IMR-90 (cell line): ENCODE results near the gene EXOC4. TPM values are rescaled to one million over a fixed set of nuclear protein-coding genes. Genes with fewer than 3 reads are reported as not detected.

Source experiments
- ATAC-seq: fragments of 200-7000 bp; cut with Tn5 transposase; 2 replicates; pipeline ENCODE4 v1.9.1; 2020; ENCODE audit warnings: low read depth, mild to moderate bottlenecking, moderate library complexity
- BruUV-seq: library from RNA; stranded (reverse); fragments of 400-500 nt; replicated peaks from 2 replicates; lab custom pipeline; 2021; lab: Mats Ljungman, UMichigan
- CTCF ChIA-PET: fragments of 300-600 bp; formaldehyde crosslinking; extraction: SDS; loops from one replicate; lab custom pipeline; 2021; ENCODE audit warnings: antibody characterized with exemption; lab: Yijun Ruan, JAX
- POLR2A ChIA-PET: fragments of 300-600 bp; sonication (Branson Sonifier 250); formaldehyde crosslinking; loops from one replicate; lab custom pipeline; 2022; ENCODE audit warnings: antibody characterized with exemption; ENCODE audit not compliant: unreplicated experiment; lab: Charles Lee
- DNase-seq: peaks from one replicate; pipeline ENCODE4 v3.0.0; 2013
- H2AFZ ChIP-seq: replicated peaks from 2 replicates; pipeline ENCODE3; 2013; ENCODE audit warnings: low read length, mild to moderate bottlenecking; ENCODE audit not compliant: poor library complexity
- H2AK5ac ChIP-seq: 2 replicates; pipeline ENCODE4 v1.6.1; 2013; ENCODE audit warnings: low read depth, low read length, inconsistent platforms
- H2AK9ac ChIP-seq: replicated peaks from 2 replicates; pipeline ENCODE3; 2013; ENCODE audit warnings: mild to moderate bottlenecking, low read depth, low read length, moderate library complexity; ENCODE audit not compliant: poor library complexity
- H2BK120ac ChIP-seq: 2 replicates; pipeline ENCODE4 v1.6.1; 2013; ENCODE audit warnings: low read depth, low read length, inconsistent platforms
- H2BK15ac ChIP-seq: 3 replicates; pipeline ENCODE4 v1.6.1; 2013; ENCODE audit warnings: low read depth, low read length, inconsistent platforms
- H2BK20ac ChIP-seq: 2 replicates; pipeline ENCODE4 v1.6.1; 2013; ENCODE audit warnings: low read depth, mild to moderate bottlenecking, inconsistent platforms, low read length, moderate library complexity
- H2BK5ac ChIP-seq: 2 replicates; pipeline ENCODE4 v1.6.1; 2013; ENCODE audit warnings: mild to moderate bottlenecking, low read depth, low read length, inconsistent platforms; ENCODE audit not compliant: poor library complexity, severe bottlenecking
- H3K14ac ChIP-seq: replicated peaks from 2 replicates; pipeline ENCODE4 v1.6.1; 2013; ENCODE audit warnings: low read depth, low read length, inconsistent platforms
- H3K18ac ChIP-seq: 2 replicates; pipeline ENCODE4 v1.6.1; 2013; ENCODE audit warnings: low read depth, low read length, control low read depth
- H3K23ac ChIP-seq: 2 replicates; pipeline ENCODE4 v1.6.1; 2013; ENCODE audit warnings: low read depth, low read length, inconsistent platforms
- H3K27ac ChIP-seq: 2 replicates; pipeline ENCODE4 v1.5.1; 2013; ENCODE audit warnings: mild to moderate bottlenecking, control low read depth, low read length; ENCODE audit not compliant: insufficient read depth
- H3K27me3 ChIP-seq: 2 replicates; pipeline ENCODE4 v1.6.1; 2013; ENCODE audit warnings: low read length; ENCODE audit not compliant: control insufficient read depth, insufficient read depth
- H3K36me3 ChIP-seq: 2 replicates; pipeline ENCODE4 v1.6.1; 2013; ENCODE audit warnings: low read length, mixed read lengths; ENCODE audit not compliant: control insufficient read depth, insufficient read depth
- H3K4ac ChIP-seq: 2 replicates; pipeline ENCODE4 v1.6.1; 2013; ENCODE audit warnings: low read depth, low read length, inconsistent platforms
- H3K4me1 ChIP-seq: 2 replicates; pipeline ENCODE4 v1.6.1; 2013; ENCODE audit warnings: low read length, mixed read lengths; ENCODE audit not compliant: control insufficient read depth, insufficient read depth
- H3K4me2 ChIP-seq: 2 replicates; pipeline ENCODE4 v1.6.1; 2013; ENCODE audit warnings: low read depth, mild to moderate bottlenecking, control low read depth, low read length, moderate library complexity
- H3K4me3 ChIP-seq: 2 replicates; pipeline ENCODE4 v1.5.1; 2013; ENCODE audit warnings: low read depth, mild to moderate bottlenecking, control low read depth, low read length, moderate library complexity; ENCODE audit not compliant: insufficient read depth
- H3K56ac ChIP-seq: 2 replicates; pipeline ENCODE4 v1.6.1; 2013; ENCODE audit warnings: low read length, inconsistent platforms; ENCODE audit not compliant: insufficient read depth; ENCODE audit errors: extremely low read depth
- H3K79me1 ChIP-seq, 2 experiments: 2 replicates each; pipeline ENCODE4 v1.6.1; 2013; ENCODE audit warnings: low read length in 2 of 2, inconsistent platforms in 1 of 2, low read depth in 1 of 2
- H3K9ac ChIP-seq: 2 replicates; pipeline ENCODE4 v1.6.1; 2013; ENCODE audit warnings: low read depth, low read length, control low read depth
- H3K9me1 ChIP-seq: 2 replicates; pipeline ENCODE4 v1.6.1; 2013; ENCODE audit warnings: low read length, inconsistent platforms; ENCODE audit not compliant: insufficient read depth
- H3K9me3 ChIP-seq: 2 replicates; pipeline ENCODE4 v1.6.1; 2013; ENCODE audit warnings: low read length; ENCODE audit not compliant: control insufficient read depth, insufficient read depth
- H4K20me1 ChIP-seq: 2 replicates; pipeline ENCODE4 v1.6.1; 2013; ENCODE audit warnings: low read length, inconsistent platforms; ENCODE audit not compliant: insufficient read depth
- H4K5ac ChIP-seq: 2 replicates; pipeline ENCODE4 v1.6.1; 2013; ENCODE audit warnings: mild to moderate bottlenecking, low read depth, low read length, control low read depth
- H4K8ac ChIP-seq, 2 experiments: 2 replicates each; pipeline ENCODE4 v1.6.1; 2013; ENCODE audit warnings: low read depth in 2 of 2, low read length in 2 of 2, control low read depth in 1 of 2, inconsistent platforms in 1 of 2
- H4K91ac ChIP-seq: 2 replicates; pipeline ENCODE4 v1.6.1; 2013; ENCODE audit warnings: low read depth, low read length, inconsistent platforms; ENCODE audit not compliant: insufficient read depth
- BHLHE40 ChIP-seq: fragments of 150-350 bp; IDR thresholded peaks from 2 replicates; pipeline ENCODE4 v1.6.1; 2016; ENCODE audit warnings: mild to moderate bottlenecking, low read depth, low read length
- CEBPB ChIP-seq: IDR thresholded peaks from 2 replicates; pipeline ENCODE4 v1.6.1; 2012; ENCODE audit warnings: low read depth, low read length, improper control_type of control experiment
- CHD1 ChIP-seq: IDR thresholded peaks from 2 replicates; pipeline ENCODE4 v1.6.1; 2012; ENCODE audit warnings: low read depth, low read length, improper control_type of control experiment
- CTCF ChIP-seq: conservative IDR thresholded peaks from 2 replicates; pipeline ENCODE4 v1.5.1; 2012; ENCODE audit warnings: mild to moderate bottlenecking, low read depth, low read length, improper control_type of control experiment
- ELK1 ChIP-seq: fragments of 150-350 bp; IDR thresholded peaks from 2 replicates; pipeline ENCODE4 v1.6.1; 2016; ENCODE audit warnings: low read depth, mild to moderate bottlenecking, low read length, moderate library complexity, borderline replicate concordance
- FOS ChIP-seq: fragments of 150-350 bp; IDR thresholded peaks from 2 replicates; pipeline ENCODE4 v1.6.1; 2016; ENCODE audit warnings: low read depth, low read length
- MAFK ChIP-seq: IDR thresholded peaks from 2 replicates; pipeline ENCODE4 v1.6.1; 2012; ENCODE audit warnings: low read depth, low read length, improper control_type of control experiment
- MAZ ChIP-seq: IDR thresholded peaks from 2 replicates; pipeline ENCODE4 v1.6.1; 2012; ENCODE audit warnings: low read depth, mild to moderate bottlenecking, low read length, improper control_type of control experiment, moderate library complexity, borderline replicate concordance
- MXI1 ChIP-seq: IDR thresholded peaks from 2 replicates; pipeline ENCODE4 v1.6.1; 2012; ENCODE audit warnings: low read depth, mild to moderate bottlenecking, low read length, moderate library complexity, borderline replicate concordance
- NFE2L2 ChIP-seq: fragments of 150-350 bp; IDR thresholded peaks from 2 replicates; pipeline ENCODE4 v1.6.1; 2016; ENCODE audit warnings: low read depth, mild to moderate bottlenecking, low read length
- POLR2A ChIP-seq: IDR thresholded peaks from 2 replicates; pipeline ENCODE4 v1.6.1; 2012; ENCODE audit warnings: mild to moderate bottlenecking, low read depth, low read length
- RAD21 ChIP-seq: IDR thresholded peaks from 2 replicates; pipeline ENCODE4 v1.6.1; 2012; ENCODE audit warnings: low read length, improper control_type of control experiment
- RCOR1 ChIP-seq: IDR thresholded peaks from 2 replicates; pipeline ENCODE4 v1.6.1; 2012; ENCODE audit warnings: mild to moderate bottlenecking, low read length, improper control_type of control experiment; ENCODE audit not compliant: insufficient replicate concordance
- RFX5 ChIP-seq: IDR thresholded peaks from 2 replicates; pipeline ENCODE4 v1.8.0; 2012; ENCODE audit warnings: low read depth, mild to moderate bottlenecking, low read length, moderate library complexity
- SMC3 ChIP-seq: fragments of 150-350 bp; IDR thresholded peaks from 2 replicates; pipeline ENCODE4 v1.6.1; 2016; ENCODE audit warnings: low read depth, mild to moderate bottlenecking, antibody characterized with exemption, low read length, moderate library complexity
- USF2 ChIP-seq: fragments of 150-350 bp; IDR thresholded peaks from 2 replicates; pipeline ENCODE4 v1.6.1; 2017; ENCODE audit warnings: mild to moderate bottlenecking, antibody characterized with exemption, low read length, low read depth
- WGBS, 2 experiments: methylation state at CpG; one replicate each; pipeline versions ENCODE4 v1.1.5 to v1.1.7; 2013; ENCODE audit warnings: missing lambda C conversion rate in 2 of 2; ENCODE audit not compliant: insufficient read length in 1 of 2; ENCODE audit errors: extremely low coverage in 2 of 2; 5-methylcytosine and 5-hydroxymethylcytosine counted together
- dilution Hi-C: fragments of 300-500 bp; cut with HindIII; formaldehyde crosslinking; loops from one replicate; pipeline ENCODE4 v1.14.3; 2018; ENCODE audit warnings: low sequenced_read_pairs; ENCODE audit not compliant: unreplicated experiment
- in situ Hi-C: fragments of 300-500 bp; cut with MboI; formaldehyde crosslinking; loops from 3 replicates; pipeline ENCODE4 v1.14.3; 2019; ENCODE audit warnings: low sequenced_read_pairs, inconsistent platforms, mixed read lengths
- intact Hi-C: fragments of 100-400 bp; cut with micrococcal nuclease; formaldehyde crosslinking; loops from 2 replicates; pipeline ENCODE4 v1.10.0; 2022
- polyA plus RNA-seq, 3 experiments: library from polyadenylated mRNA; depleted of rRNA; stranded (reverse); fragments of >200 nt; gene quantifications; 2 replicates each; pipeline ENCODE4 v1.2.3, GENCODE V29; 2012; ENCODE audit warnings: low replicate concordance in 1 of 3
- total RNA-seq: library from RNA; depleted of rRNA; stranded (reverse); fragments of >200 nt; gene quantifications from 2 replicates; pipeline ENCODE4 v1.2.3, GENCODE V29; 2012

Gene EXOC4
- total and polyA plus RNA-seq, 2 of the 4 experiments (the other 2 are of a cell fraction): 25.4 to 94.6 TPM

- Histone ChIP-seq H3K18ac (no peak overlapping the region), H2BK20ac (no peak overlapping the region), H2BK120ac (no peak overlapping the region), H3K36me3 (no peaks in the 10 kb centered on the region), H3K4me3 (no peak overlapping the region), H4K8ac (no peak overlapping the region), H3K4me1 (no peaks in the 10 kb centered on the region), H2AK5ac (no peak overlapping the region), H3K9me3 (no peaks in the 10 kb centered on the region), H2BK5ac (no peak overlapping the region), H3K27ac (no peak overlapping the region), H3K79me1 (no peaks in the 10 kb centered on the region), H3K4me2 (no peak overlapping the region), H3K14ac (no peak overlapping the region), H3K23ac (no peak overlapping the region), H2AFZ (no peak overlapping the region), H3K56ac (no peak overlapping the region), H4K20me1 (no peaks in the 10 kb centered on the region), H3K27me3 (no peaks in the 10 kb centered on the region), H2BK15ac (no peak overlapping the region), H3K4ac (no peak overlapping the region), H3K9ac (no peak overlapping the region), H4K91ac (no peak overlapping the region), H4K5ac (no peak overlapping the region), H3K9me1 (no peaks in the 10 kb centered on the region), H2AK9ac (no peak overlapping the region)
- TF ChIP-seq MXI1 (no peak), MAZ (no peak), SMC3 (no peak), RAD21 (no peak), FOS (no peak), POLR2A (no peak), BHLHE40 (no peak), NFE2L2 (no peak), RCOR1 (no peak), RFX5 (no peak), CEBPB (no peak), USF2 (no peak), ELK1 (no peak), CHD1 (no peak), MAFK (no peak), CTCF (no peak)
- CTCF ChIA-PET: interaction anchor here (1.0 kb wide), 1 partner anchor 13 kb away, joined by 3 read pairs; no protein-coding TSS in a partner anchor
- dilution Hi-C loops (no loop called here), intact Hi-C loops (loop anchor here (2.0 to 10.0 kb wide), 6 partner anchors 272 to 1702 kb away; no protein-coding TSS in a partner anchor), in situ Hi-C loops (loop anchor here (25.0 kb wide), 1 partner anchor 1305 kb away; no protein-coding TSS in a partner anchor)
- POLR2A ChIA-PET: no interaction called here
- ATAC-seq (no peak), DNase-seq (no peak)
- no TSS peak for BruUV-seq
- WGBS, 2 experiments: no CpG with 5 or more reads among the region's 3 CpGs
These were observed 764.0 kb downstream of the EXOC4 start for GRCh38 chr7:134016942-134017303.
